C4-2B (cell line): ENCODE data around the gene DCLK3.

ENCODE experiments used
- H3K27ac ChIP-seq: fragments of 450-650 bp; 2 replicates; pipeline ENCODE4 v1.5.1; 2017
- ZFX ChIP-seq: fragments of 450-650 bp; IDR thresholded peaks from 2 replicates; pipeline ENCODE4 v1.6.1; 2017
- TF ChIP-seq, protein P1 (sequence below): fragments of 450-650 bp; conservative IDR thresholded peaks from 2 replicates; pipeline ENCODE4 v1.5.1; 2017; ENCODE audit warnings: mild to moderate bottlenecking

Gene DCLK3

DNA sequence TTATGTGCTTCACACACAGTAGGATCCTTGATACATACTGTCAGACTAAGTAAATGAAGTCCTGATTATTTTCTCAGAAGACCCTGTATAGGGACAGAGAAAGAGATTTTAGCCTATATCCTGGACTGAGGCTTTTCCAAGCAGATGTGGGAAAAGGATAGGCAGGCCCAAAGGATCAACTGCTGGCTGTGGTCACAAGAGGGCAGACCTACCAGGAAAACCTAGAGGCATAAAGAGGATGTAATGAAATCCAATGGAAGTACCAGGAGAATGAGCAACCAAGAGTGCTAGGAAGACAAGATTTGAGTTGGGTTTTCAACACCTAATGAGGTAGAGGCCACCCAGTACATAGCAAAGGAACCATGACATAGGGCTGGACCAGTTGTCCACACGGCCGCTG is 23.1 kb downstream of the DCLK3 start:
- TF ChIP-seq, protein P1, sequence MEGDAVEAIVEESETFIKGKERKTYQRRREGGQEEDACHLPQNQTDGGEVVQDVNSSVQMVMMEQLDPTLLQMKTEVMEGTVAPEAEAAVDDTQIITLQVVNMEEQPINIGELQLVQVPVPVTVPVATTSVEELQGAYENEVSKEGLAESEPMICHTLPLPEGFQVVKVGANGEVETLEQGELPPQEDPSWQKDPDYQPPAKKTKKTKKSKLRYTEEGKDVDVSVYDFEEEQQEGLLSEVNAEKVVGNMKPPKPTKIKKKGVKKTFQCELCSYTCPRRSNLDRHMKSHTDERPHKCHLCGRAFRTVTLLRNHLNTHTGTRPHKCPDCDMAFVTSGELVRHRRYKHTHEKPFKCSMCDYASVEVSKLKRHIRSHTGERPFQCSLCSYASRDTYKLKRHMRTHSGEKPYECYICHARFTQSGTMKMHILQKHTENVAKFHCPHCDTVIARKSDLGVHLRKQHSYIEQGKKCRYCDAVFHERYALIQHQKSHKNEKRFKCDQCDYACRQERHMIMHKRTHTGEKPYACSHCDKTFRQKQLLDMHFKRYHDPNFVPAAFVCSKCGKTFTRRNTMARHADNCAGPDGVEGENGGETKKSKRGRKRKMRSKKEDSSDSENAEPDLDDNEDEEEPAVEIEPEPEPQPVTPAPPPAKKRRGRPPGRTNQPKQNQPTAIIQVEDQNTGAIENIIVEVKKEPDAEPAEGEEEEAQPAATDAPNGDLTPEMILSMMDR: peak; percentile 26
- TF ChIP-seq ZFX: no peak
- H3K27ac ChIP-seq: no peak overlapping the region

DNA sequence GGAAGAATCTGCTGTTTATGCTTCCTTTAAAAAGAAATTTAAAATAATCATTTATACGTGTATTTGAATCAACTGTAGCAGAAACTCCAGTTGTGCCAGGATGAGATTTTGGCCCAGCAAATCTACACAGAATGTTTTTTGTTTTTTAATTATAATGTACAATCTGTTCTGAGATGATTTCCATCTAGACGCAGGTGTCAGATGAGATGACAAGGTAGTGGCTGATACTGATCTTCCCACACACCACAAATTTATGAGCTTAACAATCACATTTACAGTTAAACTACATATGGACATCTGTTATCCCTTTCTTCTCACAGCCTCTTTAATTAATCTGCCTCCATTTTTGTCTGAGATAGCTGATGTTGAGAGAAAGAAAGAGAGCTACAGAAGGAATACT is 23.6 kb downstream of the DCLK3 start:
- H3K27ac ChIP-seq: no peak overlapping the region
- TF ChIP-seq, protein P1: no peak
- no peak for TF ChIP-seq ZFX

DNA sequence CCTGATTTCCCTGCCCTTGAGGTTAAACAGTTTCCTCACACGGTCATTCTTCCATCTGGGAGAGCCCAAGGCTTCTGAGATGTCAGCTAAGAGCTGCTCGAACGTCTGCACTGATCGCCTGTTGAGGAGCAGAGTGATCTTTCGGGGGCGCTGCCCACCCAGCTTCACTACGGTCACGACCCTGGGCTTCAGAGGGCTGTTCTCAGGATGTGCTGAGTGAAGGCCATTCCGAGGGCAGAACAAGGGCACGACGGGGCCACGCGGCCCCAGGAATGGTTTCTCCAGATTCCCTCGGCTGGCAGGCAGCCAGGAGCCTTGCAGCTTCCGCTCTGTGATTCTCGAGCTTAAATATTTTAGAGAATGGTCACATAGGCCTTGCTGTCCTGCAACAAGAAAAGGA is 25.7 kb downstream of the DCLK3 start:
- TF ChIP-seq ZFX: no peak
- TF ChIP-seq, protein P1: no peak
- no peak overlapping the region for H3K27ac ChIP-seq

DNA sequence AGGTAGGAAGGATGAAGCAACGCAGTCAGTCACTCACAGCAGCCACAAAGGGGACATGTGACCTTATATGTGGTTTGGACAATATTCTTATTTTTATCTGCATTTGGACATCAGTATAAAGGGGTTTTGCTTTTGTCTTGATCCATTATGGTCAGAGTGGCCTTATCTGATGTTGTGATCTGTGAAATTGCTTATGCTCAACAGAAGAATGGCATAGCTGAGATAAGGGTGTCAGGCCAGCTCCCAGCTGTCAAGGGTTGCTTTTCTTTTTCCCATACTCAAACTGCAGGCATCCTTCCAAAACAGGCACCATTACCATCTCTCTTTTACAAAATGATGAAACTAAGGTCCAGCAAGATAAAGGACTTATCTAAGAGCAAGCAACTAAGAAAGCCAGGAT is 28.1 kb downstream of the DCLK3 start:
- no peak for TF ChIP-seq ZFX
- TF ChIP-seq, protein P1: no peak
- no peak overlapping the region for H3K27ac ChIP-seq

DNA sequence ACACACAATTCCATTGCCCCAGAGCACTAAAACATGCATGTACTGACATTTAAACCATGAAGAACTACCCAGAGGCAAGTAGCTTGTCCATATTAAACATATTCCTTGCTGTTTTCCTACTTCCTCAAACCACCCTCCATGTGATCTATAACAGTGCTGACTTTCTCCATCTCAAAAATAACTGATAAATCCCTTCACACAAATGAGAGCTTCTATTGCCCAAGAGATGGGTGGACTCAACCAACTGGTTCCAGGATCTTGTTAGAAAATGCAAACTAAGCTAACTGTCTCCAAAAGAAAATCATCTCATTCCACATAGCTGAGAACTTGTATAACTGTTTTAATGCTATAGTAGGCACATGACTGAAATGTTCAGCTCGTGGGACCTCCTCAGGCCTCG is 29.6 kb downstream of the DCLK3 start:
- no peak for TF ChIP-seq ZFX
- TF ChIP-seq, protein P1: no peak
- H3K27ac ChIP-seq: no peak overlapping the region

DNA sequence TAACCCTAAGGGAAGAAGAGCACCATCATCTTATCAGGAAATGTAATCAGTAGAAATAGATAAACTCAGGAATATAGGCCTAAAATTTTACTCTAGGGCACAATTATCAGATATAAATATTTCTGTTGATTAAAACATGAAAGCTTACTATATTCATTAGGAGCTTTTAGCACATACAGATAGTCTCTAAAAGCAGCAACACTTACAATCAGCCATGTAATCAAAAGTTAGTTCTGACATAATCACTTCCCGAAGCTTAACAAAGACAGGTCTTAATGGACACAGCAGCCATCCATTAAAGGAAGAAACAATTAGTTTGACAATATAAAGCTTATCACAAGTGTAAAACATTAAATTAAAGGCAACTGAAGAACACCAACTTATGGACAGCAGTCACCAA is 30.6 kb downstream of the DCLK3 start:
- no peak for TF ChIP-seq ZFX
- TF ChIP-seq, protein P1: no peak
- H3K27ac ChIP-seq: no peak overlapping the region

DNA sequence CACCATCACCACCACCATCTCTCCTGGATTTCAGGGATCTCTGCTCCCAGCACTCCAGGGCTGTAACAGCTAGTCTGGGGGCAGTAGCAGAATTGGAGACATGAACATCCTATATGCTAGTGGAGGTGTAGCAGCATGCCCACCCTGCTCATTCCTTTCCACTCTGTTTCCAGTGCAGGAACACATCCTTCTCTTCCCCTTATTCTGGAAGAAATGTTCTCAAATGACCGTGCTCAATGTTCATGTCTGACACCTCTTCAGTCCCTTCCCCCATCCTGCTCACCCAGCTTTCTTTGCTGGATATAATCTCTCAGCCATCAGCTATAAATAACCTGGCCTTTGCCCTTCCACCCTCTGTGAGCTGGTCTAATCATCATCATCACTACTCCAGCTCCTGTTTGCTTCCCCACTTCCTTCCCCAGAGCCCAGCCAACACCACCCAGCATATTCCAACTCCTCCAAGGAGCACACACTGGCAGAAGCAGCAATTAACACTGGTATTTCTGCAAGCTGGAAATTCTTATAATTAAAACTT is 31.1 kb downstream of the DCLK3 start:
- H3K27ac ChIP-seq: no peak overlapping the region
- TF ChIP-seq, protein P1: no peak
- TF ChIP-seq ZFX: no peak
